ENCODE measurements around the gene SHROOM4. TPM values are rescaled to one million over a fixed set of nuclear protein-coding genes. Genes with fewer than 3 reads are reported as not detected.

SHROOM4 gene
- total RNA-seq, 1 experiment from 2014 or later = 0.13 TPM

DNA sequence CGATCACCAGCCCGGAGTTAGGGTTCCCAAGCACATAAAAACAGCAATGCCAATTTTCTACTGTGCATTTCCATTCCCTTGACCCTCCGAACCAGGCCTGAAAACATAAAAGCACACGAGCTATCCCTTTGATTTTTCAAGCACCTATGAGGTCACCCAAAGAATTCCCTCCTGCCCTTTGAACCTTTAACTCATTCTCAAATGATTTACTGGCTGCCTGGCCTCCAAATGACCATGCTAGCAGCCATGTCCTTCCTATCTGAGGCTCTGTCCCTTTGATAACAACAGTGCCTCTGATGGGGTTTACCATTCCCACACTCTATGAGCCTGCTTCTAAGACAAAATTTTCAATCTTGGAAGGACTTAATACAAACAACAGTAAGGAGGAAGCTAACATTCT lies 15.2 kb downstream of the SHROOM4 start:
- H3K9me3 ChIP-seq (ENCODE audit: control insufficient read depth, insufficient read depth, low read depth, low read length) = no peaks in the 10 kb centered on the region
- intact Hi-C loops (cut with micrococcal nuclease; ENCODE audit: unreplicated experiment) (no loop called here), in situ Hi-C loops (cut with HindIII; ENCODE audit: low pct_unique_long_range_greater_than_20kb, low sequenced_read_pairs) (no loop called here)
- CTCF ChIA-PET = no interaction called here
- ATAC-seq (no peak), DNase-seq (ENCODE audit: low read depth, low spot score) (no peak)
- H3K27me3 ChIP-seq (ENCODE audit: control insufficient read depth, insufficient read depth, low read length) = no peaks in the 10 kb centered on the region; the same call in 1 of the 2 replicates
- H3K36me3 ChIP-seq (ENCODE audit: control insufficient read depth, insufficient read depth, low read length) = no peaks in the 10 kb centered on the region
- no peaks in the 10 kb centered on the region for H3K4me1 ChIP-seq (ENCODE audit: control insufficient read depth, insufficient read depth, low read length)
- H3K4me3 ChIP-seq (ENCODE audit: low read depth in 2 of 2, low read length in 2 of 2) = no peak overlapping the region
- BruUV-seq (replicated peaks) = no TSS peak
- no peak for TF ChIP-seq TCF7L2 (IDR thresholded peaks at IDR 0.05; ENCODE audit: low read depth, low read length)
- TF ChIP-seq, protein P1, sequence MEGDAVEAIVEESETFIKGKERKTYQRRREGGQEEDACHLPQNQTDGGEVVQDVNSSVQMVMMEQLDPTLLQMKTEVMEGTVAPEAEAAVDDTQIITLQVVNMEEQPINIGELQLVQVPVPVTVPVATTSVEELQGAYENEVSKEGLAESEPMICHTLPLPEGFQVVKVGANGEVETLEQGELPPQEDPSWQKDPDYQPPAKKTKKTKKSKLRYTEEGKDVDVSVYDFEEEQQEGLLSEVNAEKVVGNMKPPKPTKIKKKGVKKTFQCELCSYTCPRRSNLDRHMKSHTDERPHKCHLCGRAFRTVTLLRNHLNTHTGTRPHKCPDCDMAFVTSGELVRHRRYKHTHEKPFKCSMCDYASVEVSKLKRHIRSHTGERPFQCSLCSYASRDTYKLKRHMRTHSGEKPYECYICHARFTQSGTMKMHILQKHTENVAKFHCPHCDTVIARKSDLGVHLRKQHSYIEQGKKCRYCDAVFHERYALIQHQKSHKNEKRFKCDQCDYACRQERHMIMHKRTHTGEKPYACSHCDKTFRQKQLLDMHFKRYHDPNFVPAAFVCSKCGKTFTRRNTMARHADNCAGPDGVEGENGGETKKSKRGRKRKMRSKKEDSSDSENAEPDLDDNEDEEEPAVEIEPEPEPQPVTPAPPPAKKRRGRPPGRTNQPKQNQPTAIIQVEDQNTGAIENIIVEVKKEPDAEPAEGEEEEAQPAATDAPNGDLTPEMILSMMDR (IDR thresholded peaks at IDR 0.05) = no peak
- TF ChIP-seq, protein P2, sequence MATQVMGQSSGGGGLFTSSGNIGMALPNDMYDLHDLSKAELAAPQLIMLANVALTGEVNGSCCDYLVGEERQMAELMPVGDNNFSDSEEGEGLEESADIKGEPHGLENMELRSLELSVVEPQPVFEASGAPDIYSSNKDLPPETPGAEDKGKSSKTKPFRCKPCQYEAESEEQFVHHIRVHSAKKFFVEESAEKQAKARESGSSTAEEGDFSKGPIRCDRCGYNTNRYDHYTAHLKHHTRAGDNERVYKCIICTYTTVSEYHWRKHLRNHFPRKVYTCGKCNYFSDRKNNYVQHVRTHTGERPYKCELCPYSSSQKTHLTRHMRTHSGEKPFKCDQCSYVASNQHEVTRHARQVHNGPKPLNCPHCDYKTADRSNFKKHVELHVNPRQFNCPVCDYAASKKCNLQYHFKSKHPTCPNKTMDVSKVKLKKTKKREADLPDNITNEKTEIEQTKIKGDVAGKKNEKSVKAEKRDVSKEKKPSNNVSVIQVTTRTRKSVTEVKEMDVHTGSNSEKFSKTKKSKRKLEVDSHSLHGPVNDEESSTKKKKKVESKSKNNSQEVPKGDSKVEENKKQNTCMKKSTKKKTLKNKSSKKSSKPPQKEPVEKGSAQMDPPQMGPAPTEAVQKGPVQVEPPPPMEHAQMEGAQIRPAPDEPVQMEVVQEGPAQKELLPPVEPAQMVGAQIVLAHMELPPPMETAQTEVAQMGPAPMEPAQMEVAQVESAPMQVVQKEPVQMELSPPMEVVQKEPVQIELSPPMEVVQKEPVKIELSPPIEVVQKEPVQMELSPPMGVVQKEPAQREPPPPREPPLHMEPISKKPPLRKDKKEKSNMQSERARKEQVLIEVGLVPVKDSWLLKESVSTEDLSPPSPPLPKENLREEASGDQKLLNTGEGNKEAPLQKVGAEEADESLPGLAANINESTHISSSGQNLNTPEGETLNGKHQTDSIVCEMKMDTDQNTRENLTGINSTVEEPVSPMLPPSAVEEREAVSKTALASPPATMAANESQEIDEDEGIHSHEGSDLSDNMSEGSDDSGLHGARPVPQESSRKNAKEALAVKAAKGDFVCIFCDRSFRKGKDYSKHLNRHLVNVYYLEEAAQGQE (IDR thresholded peaks at IDR 0.05; ENCODE audit: insufficient read depth in 1 of 2, low read depth in 2 of 2, low read length in 1 of 2) = no peak
- no peak for TF ChIP-seq POLR2AphosphoS5 (IDR thresholded peaks at IDR 0.05; ENCODE audit: low read depth, low read length)
- no peak for TF ChIP-seq SIN3A (IDR thresholded peaks at IDR 0.05; ENCODE audit: borderline replicate concordance, insufficient read depth, low read depth, low read length)
- H3K27ac ChIP-seq (ENCODE audit: low read length) = no peak overlapping the region
- POLR2A ChIA-PET = no interaction called here

DNA sequence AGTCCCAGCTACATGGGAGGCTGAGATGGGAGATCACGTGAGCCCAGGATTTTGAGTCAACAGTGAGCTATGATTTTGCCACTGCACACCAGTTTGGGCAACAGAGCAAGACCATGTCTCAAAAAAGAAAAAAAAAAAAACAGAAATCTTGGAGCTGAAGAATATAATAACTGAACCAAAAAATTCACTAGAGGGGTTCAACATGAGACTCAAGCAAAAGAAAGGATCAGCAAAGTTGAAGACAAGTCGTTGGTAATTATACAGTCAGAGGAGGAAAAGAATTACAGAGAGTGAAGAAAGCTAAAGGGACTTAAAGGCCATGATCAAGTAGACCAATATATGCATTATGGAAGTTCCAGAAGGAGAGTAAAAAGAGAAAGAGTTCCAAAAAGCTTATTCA lies 26.9 kb downstream of the SHROOM4 start:
- CTCF ChIA-PET = no interaction called here
- H3K36me3 ChIP-seq (ENCODE audit: control insufficient read depth, insufficient read depth, low read length) = no peaks in the 10 kb centered on the region

More for the DNA sequence above, 26.9 kb downstream of the SHROOM4 start:
- TF ChIP-seq, protein P2 (IDR thresholded peaks at IDR 0.05; ENCODE audit: insufficient read depth in 1 of 2, low read depth in 2 of 2, low read length in 1 of 2) = no peak
- TF ChIP-seq, protein P1 (IDR thresholded peaks at IDR 0.05) = no peak
- no peak for TF ChIP-seq POLR2AphosphoS5 (IDR thresholded peaks at IDR 0.05; ENCODE audit: low read depth, low read length)
- no peak for TF ChIP-seq TCF7L2 (IDR thresholded peaks at IDR 0.05; ENCODE audit: low read depth, low read length)
- TF ChIP-seq SIN3A (IDR thresholded peaks at IDR 0.05; ENCODE audit: borderline replicate concordance, insufficient read depth, low read depth, low read length) = no peak
- ATAC-seq (no peak), DNase-seq (ENCODE audit: low read depth, low spot score) (no peak)
- Histone ChIP-seq H3K4me3 (ENCODE audit: low read depth in 2 of 2, low read length in 2 of 2) (no peak overlapping the region), H3K27me3 (ENCODE audit: control insufficient read depth, insufficient read depth, low read length) (no peaks in the 10 kb centered on the region), H3K9me3 (ENCODE audit: control insufficient read depth, insufficient read depth, low read depth, low read length) (no peaks in the 10 kb centered on the region), H3K4me1 (ENCODE audit: control insufficient read depth, insufficient read depth, low read length) (no peaks in the 10 kb centered on the region), H3K27ac (ENCODE audit: low read length) (no peak overlapping the region)
- intact Hi-C loops (cut with micrococcal nuclease; ENCODE audit: unreplicated experiment) = loop anchor here (10.0 kb wide), 1 partner anchor 682 kb away; no protein-coding TSS in a partner anchor
- in situ Hi-C loops (cut with HindIII; ENCODE audit: low pct_unique_long_range_greater_than_20kb, low sequenced_read_pairs) = no loop called here
- BruUV-seq (replicated peaks) = no TSS peak
- POLR2A ChIA-PET = no interaction called here

Measured in Panc1 (cell line).